MM.1S (cell line): ENCODE measurements around the gene IVD.

ENCODE experiments used
- EZH2 ChIP-seq: fragments of 300-600 bp; sonication (generic); optimal IDR thresholded peaks from 2 replicates; pipeline ENCODE3; 2017; ENCODE audit warnings: low read depth, mild to moderate bottlenecking, antibody characterized with exemption, low read length, mixed read lengths
- EZH2phosphoT487 ChIP-seq: fragments of 300-600 bp; sonication (generic); IDR thresholded peaks from 2 replicates; pipeline ENCODE4 v1.6.1; 2018; ENCODE audit warnings: antibody characterized with exemption, low read length
- TF ChIP-seq, protein P1 (sequence below): fragments of 300-600 bp; sonication (generic); IDR thresholded peaks from 2 replicates; pipeline ENCODE4 v1.5.1; 2016; ENCODE audit warnings: antibody characterized with exemption, low read length, mixed read lengths

DNA sequence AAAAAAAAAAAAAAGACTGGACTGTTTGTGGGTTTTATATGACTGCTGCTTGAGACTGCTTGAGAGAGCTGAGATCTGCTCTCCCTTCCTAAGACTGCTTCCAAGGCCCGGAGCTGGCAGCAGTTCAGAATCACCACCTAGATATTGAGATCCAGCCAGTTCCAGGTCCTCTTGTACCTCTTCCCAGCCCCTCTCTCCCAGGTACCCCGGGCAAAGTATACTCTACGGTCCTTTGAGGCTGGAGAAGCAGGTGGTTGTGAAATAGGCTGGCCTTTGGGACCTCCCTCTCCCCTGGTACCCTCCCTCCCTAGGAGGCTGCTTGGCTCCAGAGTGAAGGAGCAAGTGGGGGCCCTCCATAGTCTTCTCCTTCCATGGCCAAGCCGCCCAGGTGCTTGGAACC lies 22.6 kb downstream of the IVD start:
- TF ChIP-seq EZH2 (no peak), EZH2phosphoT487 (no peak)
- TF ChIP-seq, protein P1, sequence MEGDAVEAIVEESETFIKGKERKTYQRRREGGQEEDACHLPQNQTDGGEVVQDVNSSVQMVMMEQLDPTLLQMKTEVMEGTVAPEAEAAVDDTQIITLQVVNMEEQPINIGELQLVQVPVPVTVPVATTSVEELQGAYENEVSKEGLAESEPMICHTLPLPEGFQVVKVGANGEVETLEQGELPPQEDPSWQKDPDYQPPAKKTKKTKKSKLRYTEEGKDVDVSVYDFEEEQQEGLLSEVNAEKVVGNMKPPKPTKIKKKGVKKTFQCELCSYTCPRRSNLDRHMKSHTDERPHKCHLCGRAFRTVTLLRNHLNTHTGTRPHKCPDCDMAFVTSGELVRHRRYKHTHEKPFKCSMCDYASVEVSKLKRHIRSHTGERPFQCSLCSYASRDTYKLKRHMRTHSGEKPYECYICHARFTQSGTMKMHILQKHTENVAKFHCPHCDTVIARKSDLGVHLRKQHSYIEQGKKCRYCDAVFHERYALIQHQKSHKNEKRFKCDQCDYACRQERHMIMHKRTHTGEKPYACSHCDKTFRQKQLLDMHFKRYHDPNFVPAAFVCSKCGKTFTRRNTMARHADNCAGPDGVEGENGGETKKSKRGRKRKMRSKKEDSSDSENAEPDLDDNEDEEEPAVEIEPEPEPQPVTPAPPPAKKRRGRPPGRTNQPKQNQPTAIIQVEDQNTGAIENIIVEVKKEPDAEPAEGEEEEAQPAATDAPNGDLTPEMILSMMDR = no peak
